Gastrocnemius medialis (tissue), 4 donors: Measurements from ENCODE around the gene MKI67. TPM values are rescaled to one million over a fixed set of nuclear protein-coding genes. Genes with fewer than 3 reads are reported as not detected.

ENCODE experiments used
- ATAC-seq, 2 donors: fragments of 150-250 bp; one replicate each; pipeline ENCODE4 v1.9.1; 2016
- DNase-seq, 2 donors: peaks; one replicate each; pipeline ENCODE4 v3.0.0-alpha.2; 2019
- H3K27ac ChIP-seq, 4 donors: fragments of 200-600 bp; sonication (generic); 1 replicate in 1 of 4; 2 replicates in 3 of 4; pipeline ENCODE4 v1.5.1; 2016 to 2018; ENCODE audit warnings: mild to moderate bottlenecking in 2 of 4, moderate library complexity in 1 of 4
- H3K27me3 ChIP-seq, 3 donors: fragments of 200-600 bp; sonication (generic) in 2 of 3; 1 replicate in 1 of 3; 2 replicates in 2 of 3; pipeline versions ENCODE4 v1.5.1 to v1.6.0; 2016 to 2019; ENCODE audit warnings: mild to moderate bottlenecking in 1 of 3, moderate library complexity in 1 of 3
- H3K36me3 ChIP-seq, 2 donors: fragments of 200-600 bp; sonication (generic) in 1 of 2; one replicate each; pipeline ENCODE4 v1.5.1; 2017 to 2018
- H3K4me1 ChIP-seq, 2 donors: fragments of 200-600 bp; sonication (generic) in 1 of 2; one replicate each; pipeline ENCODE4 v1.5.1; 2016 to 2017; ENCODE audit warnings: mild to moderate bottlenecking in 2 of 2
- H3K4me3 ChIP-seq, 4 donors: fragments of 200-600 bp; sonication (generic) in 3 of 4; 1 replicate in 1 of 4; 2 replicates in 3 of 4; pipeline ENCODE4 v1.5.1; 2016 to 2019; ENCODE audit warnings: mild to moderate bottlenecking in 2 of 4
- H3K9me3 ChIP-seq, 3 donors: fragments of 200-600 bp; sonication (generic) in 2 of 3; 1 replicate in 1 of 3; 2 replicates in 2 of 3; pipeline ENCODE4 v1.5.1; 2016 to 2019
- CTCF ChIP-seq, 5 experiments: fragments of 450-650 bp in 3 of 5; fragments of 200-600 bp in 2 of 5; sonication (generic) in 2 of 5; IDR thresholded peaks in 4 of 5; conservative IDR thresholded peaks in 1 of 5; 1 replicate in 4 of 5; 2 replicates in 1 of 5; pipeline ENCODE4 v1.5.1; 2016 to 2019; ENCODE audit warnings: antibody characterized with exemption in 5 of 5, mild to moderate bottlenecking in 3 of 5, moderate library complexity in 3 of 5
- POLR2A ChIP-seq, 2 donors: fragments of 450-650 bp; IDR thresholded peaks; one replicate each; pipeline ENCODE4 v1.6.1; 2017; ENCODE audit warnings: antibody characterized with exemption in 2 of 2, mild to moderate bottlenecking in 2 of 2, moderate library complexity in 2 of 2
- in situ Hi-C, 4 donors: fragments of 200-750 bp; cut with MboI; loops; one replicate each; pipeline versions ENCODE4 v1.15.0 to v1.8.0; 2017; ENCODE audit warnings: low sequenced_read_pairs in 4 of 4
- intact Hi-C: fragments of 100-400 bp; cut with DNase I; formaldehyde crosslinking; loops from one replicate; pipeline ENCODE4 v1.15.1; 2023; ENCODE audit warnings: low total_unique reads
- total RNA-seq, 4 donors: library from RNA; depleted of rRNA; stranded (reverse); fragments of >200 nt; gene quantifications; one replicate each; pipeline versions ENCODE4 v1.1.0 to v1.2.3, GENCODE V29; 2016

MKI67 gene
- total RNA-seq, 4 donors from 2014 or later, result 0.25 to 1.4 (median 0.65) TPM; not detected in 1

- H3K27ac ChIP-seq, result no peak overlapping the region
- H3K36me3 ChIP-seq, result no peaks in the 10 kb centered on the region
- no peaks in the 10 kb centered on the region for H3K27me3 ChIP-seq
- no peaks in the 10 kb centered on the region for H3K4me1 ChIP-seq
- DNase-seq (no peak), ATAC-seq (no peak)
- H3K4me3 ChIP-seq, result no peak overlapping the region
- TF ChIP-seq CTCF (IDR thresholded peaks at IDR 0.05 in 4 of 5, conservative IDR thresholded peaks at IDR 0.05 in 1 of 5), result no peak
- no peak for TF ChIP-seq POLR2A (IDR thresholded peaks at IDR 0.05)
- intact Hi-C loops, result no loop called here
- no peaks in the 10 kb centered on the region for H3K9me3 ChIP-seq
- in situ Hi-C loops, result no loop called here
Measured at GRCh38 chr10:128083191-128083895, 42.9 kb downstream of the MKI67 start.

- no peak for ATAC-seq
- TF ChIP-seq POLR2A (IDR thresholded peaks at IDR 0.05), result no peak
- TF ChIP-seq CTCF (IDR thresholded peaks at IDR 0.05 in 4 of 5, conservative IDR thresholded peaks at IDR 0.05 in 1 of 5), result no peak
- in situ Hi-C loops (no loop called here), intact Hi-C loops (no loop called here)
- no peak overlapping the region for H3K27ac ChIP-seq
- no peak for DNase-seq
- H3K27me3 ChIP-seq, result no peaks in the 10 kb centered on the region
- H3K36me3 ChIP-seq, result no peaks in the 10 kb centered on the region
- H3K4me1 ChIP-seq, result no peaks in the 10 kb centered on the region
- H3K9me3 ChIP-seq, result no peaks in the 10 kb centered on the region
- H3K4me3 ChIP-seq, result no peak overlapping the region
Measured at GRCh38 chr10:128081720-128082119, 44.5 kb downstream of the MKI67 start.

GRCh38 chr10:128081222-128081621 lies 45.0 kb downstream of the MKI67 start:
- in situ Hi-C loops, result no loop called here
- H3K9me3 ChIP-seq, result no peaks in the 10 kb centered on the region
- no peaks in the 10 kb centered on the region for H3K4me1 ChIP-seq
- no peak for ATAC-seq
- H3K27me3 ChIP-seq, result no peaks in the 10 kb centered on the region
- TF ChIP-seq CTCF (IDR thresholded peaks at IDR 0.05 in 4 of 5, conservative IDR thresholded peaks at IDR 0.05 in 1 of 5) (no peak), POLR2A (IDR thresholded peaks at IDR 0.05) (no peak)
- intact Hi-C loops, result no loop called here
- no peak overlapping the region for H3K4me3 ChIP-seq
- DNase-seq, result no peak
- no peak overlapping the region for H3K27ac ChIP-seq
- no peaks in the 10 kb centered on the region for H3K36me3 ChIP-seq

- DNase-seq (no peak), ATAC-seq (no peak)
- Histone ChIP-seq H3K4me1 (no peaks in the 10 kb centered on the region), H3K4me3 (no peak overlapping the region), H3K9me3 (no peaks in the 10 kb centered on the region), H3K27ac (no peak overlapping the region), H3K27me3 (no peaks in the 10 kb centered on the region), H3K36me3 (no peaks in the 10 kb centered on the region)
- in situ Hi-C loops (no loop called here), intact Hi-C loops (no loop called here)
- TF ChIP-seq POLR2A (IDR thresholded peaks at IDR 0.05) (no peak), CTCF (IDR thresholded peaks at IDR 0.05 in 4 of 5, conservative IDR thresholded peaks at IDR 0.05 in 1 of 5) (no peak)
Measured at GRCh38 chr10:128080641-128081040, 45.6 kb downstream of the MKI67 start.

GRCh38 chr10:128080231-128080630 lies 46.0 kb downstream of the MKI67 start:
- no peak for DNase-seq
- Histone ChIP-seq H3K27ac (no peak overlapping the region), H3K36me3 (no peaks in the 10 kb centered on the region), H3K4me1 (no peaks in the 10 kb centered on the region), H3K27me3 (no peaks in the 10 kb centered on the region), H3K4me3 (no peak overlapping the region), H3K9me3 (no peaks in the 10 kb centered on the region)
- TF ChIP-seq CTCF (IDR thresholded peaks at IDR 0.05 in 4 of 5, conservative IDR thresholded peaks at IDR 0.05 in 1 of 5), result no peak
- no peak for TF ChIP-seq POLR2A (IDR thresholded peaks at IDR 0.05)
- intact Hi-C loops, result no loop called here
- in situ Hi-C loops, result no loop called here
- no peak for ATAC-seq
